ENCODE data around the gene ABO. TPM values are rescaled to one million over a fixed set of nuclear protein-coding genes. Genes with fewer than 3 reads are reported as not detected.

ABO gene
- total RNA-seq, 1 donor from 2014 or later = 0.17 TPM

DNA sequence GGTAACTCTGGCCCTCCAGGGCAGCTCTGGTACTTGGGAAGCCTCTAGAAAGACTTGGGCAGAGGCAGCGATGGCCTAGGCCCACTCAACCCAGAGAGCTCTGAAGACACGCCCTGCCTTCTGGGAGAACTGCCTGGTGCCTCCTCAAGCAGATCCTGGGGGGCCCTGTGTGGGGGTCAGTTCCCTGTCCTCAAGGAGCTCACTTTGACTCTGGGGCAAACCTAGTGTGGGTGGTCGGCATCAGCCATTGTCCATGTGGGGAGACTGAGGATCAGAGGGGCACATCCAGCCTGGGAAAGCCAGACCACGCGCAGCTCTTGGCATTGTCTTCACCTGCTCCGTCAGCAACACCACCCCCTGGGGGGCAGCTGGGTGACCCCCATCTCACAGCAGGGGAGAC, 28.0 kb downstream of the ABO start:
- H3K4me3 Mint-ChIP-seq (ENCODE audit: unreplicated experiment) = no peak overlapping the region
- H3K36me3 Mint-ChIP-seq (ENCODE audit: low read depth) = no peaks in the 10 kb centered on the region
- TF ChIP-seq, protein P1, sequence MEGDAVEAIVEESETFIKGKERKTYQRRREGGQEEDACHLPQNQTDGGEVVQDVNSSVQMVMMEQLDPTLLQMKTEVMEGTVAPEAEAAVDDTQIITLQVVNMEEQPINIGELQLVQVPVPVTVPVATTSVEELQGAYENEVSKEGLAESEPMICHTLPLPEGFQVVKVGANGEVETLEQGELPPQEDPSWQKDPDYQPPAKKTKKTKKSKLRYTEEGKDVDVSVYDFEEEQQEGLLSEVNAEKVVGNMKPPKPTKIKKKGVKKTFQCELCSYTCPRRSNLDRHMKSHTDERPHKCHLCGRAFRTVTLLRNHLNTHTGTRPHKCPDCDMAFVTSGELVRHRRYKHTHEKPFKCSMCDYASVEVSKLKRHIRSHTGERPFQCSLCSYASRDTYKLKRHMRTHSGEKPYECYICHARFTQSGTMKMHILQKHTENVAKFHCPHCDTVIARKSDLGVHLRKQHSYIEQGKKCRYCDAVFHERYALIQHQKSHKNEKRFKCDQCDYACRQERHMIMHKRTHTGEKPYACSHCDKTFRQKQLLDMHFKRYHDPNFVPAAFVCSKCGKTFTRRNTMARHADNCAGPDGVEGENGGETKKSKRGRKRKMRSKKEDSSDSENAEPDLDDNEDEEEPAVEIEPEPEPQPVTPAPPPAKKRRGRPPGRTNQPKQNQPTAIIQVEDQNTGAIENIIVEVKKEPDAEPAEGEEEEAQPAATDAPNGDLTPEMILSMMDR (IDR thresholded peaks at IDR 0.05) = no peak
- H3K27ac Mint-ChIP-seq (ENCODE audit: unreplicated experiment) = no peak overlapping the region
- peaks cover 52% of the 10 kb centered on the region for H3K27me3 Mint-ChIP-seq (ENCODE audit: low read depth)
- DNase-seq (ENCODE audit: low spot score) = no peak
- no peaks in the 10 kb centered on the region for H3K9me3 Mint-ChIP-seq (ENCODE audit: low read depth)
- no peaks in the 10 kb centered on the region for H3K4me1 Mint-ChIP-seq (ENCODE audit: low read depth)

DNA sequence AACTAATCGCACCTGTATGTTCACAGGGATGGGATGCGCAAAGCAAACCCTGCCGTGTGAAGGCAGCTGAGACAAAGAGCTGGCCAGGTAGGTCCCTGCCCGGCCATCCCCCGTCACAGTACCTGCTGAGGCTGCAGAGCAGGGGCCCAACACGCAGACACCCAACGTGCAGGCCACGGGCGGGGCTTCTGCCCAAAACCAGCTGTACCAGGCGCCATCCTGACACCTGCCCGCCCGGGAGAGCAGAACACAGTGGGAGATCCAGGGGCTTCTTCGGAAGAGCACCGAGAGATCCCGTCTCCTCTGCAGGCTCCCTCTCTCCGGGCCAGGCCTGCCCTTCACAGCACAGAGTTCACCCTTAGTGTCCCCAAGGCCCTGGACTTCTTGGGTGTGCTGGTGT, 28.4 kb downstream of the ABO start:
- no peak for DNase-seq (ENCODE audit: low spot score)
- no peaks in the 10 kb centered on the region for H3K9me3 Mint-ChIP-seq (ENCODE audit: low read depth)
- H3K36me3 Mint-ChIP-seq (ENCODE audit: low read depth) = no peaks in the 10 kb centered on the region
- no peaks in the 10 kb centered on the region for H3K4me1 Mint-ChIP-seq (ENCODE audit: low read depth)
- H3K4me3 Mint-ChIP-seq (ENCODE audit: unreplicated experiment) = no peak overlapping the region
- no peak overlapping the region for H3K27ac Mint-ChIP-seq (ENCODE audit: unreplicated experiment)
- peaks cover 52% of the 10 kb centered on the region for H3K27me3 Mint-ChIP-seq (ENCODE audit: low read depth)
- TF ChIP-seq, protein P1 (IDR thresholded peaks at IDR 0.05) = no peak

GRCh38 chr9:133242991-133243390, 32.0 kb downstream of the ABO start:
- Mint-ChIP-seq H3K27me3 (ENCODE audit: low read depth) (peaks cover 22% of the 10 kb centered on the region), H3K36me3 (ENCODE audit: low read depth) (no peaks in the 10 kb centered on the region), H3K4me3 (ENCODE audit: unreplicated experiment) (no peak overlapping the region), H3K4me1 (ENCODE audit: low read depth) (peaks cover 9% of the 10 kb centered on the region), H3K9me3 (ENCODE audit: low read depth) (no peaks in the 10 kb centered on the region), H3K27ac (ENCODE audit: unreplicated experiment) (no peak overlapping the region)
- TF ChIP-seq, protein P1 (IDR thresholded peaks at IDR 0.05) = no peak
- no peak for DNase-seq (ENCODE audit: low spot score)

DNA sequence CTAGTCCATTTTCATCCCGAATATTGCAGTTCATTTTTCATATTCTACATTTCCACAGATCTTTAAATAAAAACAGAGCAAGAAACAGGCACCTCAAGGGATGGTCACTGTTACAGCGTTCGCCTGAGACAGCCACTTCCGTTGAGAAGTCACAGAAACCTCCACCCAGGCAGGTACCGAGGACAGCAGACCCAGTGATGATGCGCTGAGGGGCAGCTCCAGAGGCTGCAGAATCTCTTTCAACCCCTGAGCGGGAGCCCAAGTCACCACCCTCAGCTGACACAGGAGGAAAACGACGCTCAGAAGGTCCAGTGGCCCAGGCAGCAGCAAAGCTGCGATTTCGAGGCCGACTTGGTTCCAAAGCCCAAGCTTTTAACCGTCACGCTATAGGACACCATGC, 32.8 kb downstream of the ABO start:
- DNase-seq (ENCODE audit: low spot score) = no peak
- no peaks in the 10 kb centered on the region for H3K9me3 Mint-ChIP-seq (ENCODE audit: low read depth)
- peaks cover 16% of the 10 kb centered on the region for H3K4me1 Mint-ChIP-seq (ENCODE audit: low read depth)
- H3K27me3 Mint-ChIP-seq (ENCODE audit: low read depth) = peaks cover 20% of the 10 kb centered on the region
- no peak overlapping the region for H3K27ac Mint-ChIP-seq (ENCODE audit: unreplicated experiment)
- H3K36me3 Mint-ChIP-seq (ENCODE audit: low read depth) = no peaks in the 10 kb centered on the region
- H3K4me3 Mint-ChIP-seq (ENCODE audit: unreplicated experiment) = no peak overlapping the region
- TF ChIP-seq, protein P1 (IDR thresholded peaks at IDR 0.05) = no peak

DNA sequence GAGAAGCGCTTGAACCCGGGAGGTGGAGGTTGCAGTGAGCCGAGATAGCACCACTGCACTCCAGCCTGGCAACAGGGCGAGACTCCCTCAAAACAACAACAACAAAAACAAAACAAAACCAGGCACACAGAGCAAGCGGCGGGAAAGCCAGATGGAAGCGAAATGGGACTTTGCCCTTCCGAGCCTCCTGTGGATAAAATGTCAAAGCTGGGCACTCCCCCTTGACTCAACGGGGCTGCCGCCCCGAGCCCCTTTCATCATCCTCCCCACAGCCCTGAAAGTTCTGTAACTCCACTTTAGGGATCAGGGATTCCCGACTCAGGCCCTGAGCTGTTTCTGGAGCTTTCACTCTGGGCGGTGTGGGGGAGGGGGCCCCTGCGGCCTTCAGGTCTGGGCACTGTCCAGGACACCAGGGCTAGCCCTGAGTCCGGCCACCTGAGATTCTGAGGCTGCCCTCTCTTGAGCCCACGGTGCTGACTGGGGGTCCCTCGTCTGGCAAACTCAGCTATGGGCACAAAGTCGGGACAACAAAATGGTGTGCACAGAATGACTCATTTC, 35.4 kb downstream of the ABO start:
- no peak overlapping the region for H3K27ac Mint-ChIP-seq (ENCODE audit: unreplicated experiment)
- H3K27me3 Mint-ChIP-seq (ENCODE audit: low read depth) = peaks cover 10% of the 10 kb centered on the region
- no peak overlapping the region for H3K4me3 Mint-ChIP-seq (ENCODE audit: unreplicated experiment)
- H3K4me1 Mint-ChIP-seq (ENCODE audit: low read depth) = peaks cover 17% of the 10 kb centered on the region
- DNase-seq (ENCODE audit: low spot score) = no peak
- no peaks in the 10 kb centered on the region for H3K36me3 Mint-ChIP-seq (ENCODE audit: low read depth)
- TF ChIP-seq, protein P1 (IDR thresholded peaks at IDR 0.05) = no peak
- no peaks in the 10 kb centered on the region for H3K9me3 Mint-ChIP-seq (ENCODE audit: low read depth)

Measured in chondrocyte (in vitro differentiated cells).